Measurements from ENCODE around the gene SLC44A5.

GRCh38 chr1:75188892-75189291 is 422.0 kb downstream of the SLC44A5 start:
- TF ChIP-seq POLR2A (IDR thresholded peaks at IDR 0.05; ENCODE audit: low read length): no peak
- no peak for TF ChIP-seq GATA1 (IDR thresholded peaks at IDR 0.05; ENCODE audit: low read depth, low read length)

All from erythroblast (primary cell).